HepG2 (cell line): ENCODE data around the gene WHAMM. TPM values are rescaled to one million over a fixed set of nuclear protein-coding genes. Genes with fewer than 3 reads are reported as not detected.
A peak's percentile ranks its signal among the peaks of the same experiment; 100 is the strongest.

Experiments
- ASH2L ChIP-seq: fragments of 300-600, 200-600 bp; sonication (generic); IDR thresholded peaks from 2 replicates; pipeline ENCODE4 v1.7.0; 2017; ENCODE audit warnings: low read depth, mild to moderate bottlenecking, moderate library complexity, mixed read lengths, low read length; ENCODE audit not compliant: insufficient read length
- BATF2 ChIP-seq: sonication (generic); formaldehyde crosslinking; IDR thresholded peaks from 2 replicates; pipeline ENCODE4 v1.8.0; 2022; ENCODE audit warnings: mild to moderate bottlenecking, missing genetic modification reagents, moderate library complexity
- CENPX ChIP-seq: sonication (generic); formaldehyde crosslinking; IDR thresholded peaks from 2 replicates; pipeline ENCODE4 v1.9.0; 2021; ENCODE audit warnings: mild to moderate bottlenecking, missing genetic modification reagents, moderate library complexity
- HDAC2 ChIP-seq: sonication (generic); formaldehyde crosslinking; IDR thresholded peaks from 2 replicates; pipeline ENCODE4 v1.4.0; 2020; ENCODE audit warnings: missing genetic modification reagents
- IKZF5 ChIP-seq: IDR thresholded peaks from 2 replicates; pipeline ENCODE4 v1.6.1; 2018; ENCODE audit warnings: missing genetic modification reagents, mild to moderate bottlenecking, missing compliant biosample characterization
- NR2F1 ChIP-seq, 2 experiments: fragments of 450-650 bp in 1 of 2; formaldehyde crosslinking in 1 of 2; IDR thresholded peaks; 2 replicates each; pipeline versions ENCODE4 v1.5.0 to v1.6.1; 2016 to 2020; ENCODE audit warnings: mild to moderate bottlenecking in 1 of 2, missing compliant biosample characterization in 1 of 2, missing genetic modification reagents in 1 of 2, moderate library complexity in 1 of 2
- RBM39 ChIP-seq: fragments of 200-400 bp; formaldehyde crosslinking; IDR thresholded peaks from one replicate; pipeline ENCODE4 v1.6.1; 2018; ENCODE audit warnings: antibody characterized with exemption, mild to moderate bottlenecking, low read depth, low read length; ENCODE audit not compliant: poor library complexity, severe bottlenecking
- TARDBP ChIP-seq: sonication (generic); formaldehyde crosslinking; IDR thresholded peaks from 2 replicates; pipeline ENCODE4 v1.8.0; 2022; ENCODE audit warnings: mild to moderate bottlenecking, missing genetic modification reagents
- TGIF2 ChIP-seq: IDR thresholded peaks from 2 replicates; pipeline ENCODE4 v1.6.1; 2016; ENCODE audit warnings: control low read depth, missing compliant biosample characterization
- UBTF ChIP-seq: sonication (generic); formaldehyde crosslinking; IDR thresholded peaks from 2 replicates; pipeline ENCODE4 v1.4.0; 2020; ENCODE audit warnings: mild to moderate bottlenecking, missing genetic modification reagents
- ZNF577 ChIP-seq: sonication (generic); formaldehyde crosslinking; IDR thresholded peaks from 2 replicates; pipeline ENCODE4 v1.4.0; 2020; ENCODE audit warnings: mild to moderate bottlenecking, low read depth, missing genetic modification reagents, borderline replicate concordance
- ZNF776 ChIP-seq: sonication (generic); formaldehyde crosslinking; IDR thresholded peaks from 2 replicates; pipeline ENCODE4 v1.4.0; 2020; ENCODE audit warnings: mild to moderate bottlenecking, missing genetic modification reagents
- ZSCAN9 ChIP-seq: IDR thresholded peaks from 2 replicates; pipeline ENCODE4 v1.6.1; 2016; ENCODE audit warnings: borderline replicate concordance
- polyA plus RNA-seq, 8 experiments: library from polyadenylated mRNA; depleted of rRNA in 3 of 8; stranded (reverse) in 7 of 8; unstranded in 1 of 8; fragments of >200 nt; fragmentation: Illumina TruSeq in 4 of 8; extraction: Trizol in 4 of 8; gene quantifications; 2 replicates each; pipeline versions ENCODE4 v1.2.1 to v1.2.3, GENCODE V29; 2011 to 2016; ENCODE audit warnings: low read depth in 4 of 8, missing spikeins in 1 of 8, mixed read lengths in 1 of 8; ENCODE audit not compliant: insufficient read depth in 1 of 8
- total RNA-seq, 5 experiments: library from RNA; depleted of rRNA; stranded (reverse); fragments of >200 nt; fragmentation: Illumina TruSeq; extraction: Trizol; gene quantifications; 2 replicates each; pipeline ENCODE4 v1.2.3, GENCODE V29; 2016; ENCODE audit warnings: low read depth in 1 of 5
- TF ChIP-seq, protein P1 (sequence below): sonication (generic); formaldehyde crosslinking; IDR thresholded peaks from 2 replicates; pipeline ENCODE4 v1.9.0; 2021; ENCODE audit warnings: missing genetic modification reagents, borderline replicate concordance
- TF ChIP-seq, protein P2 (sequence below): sonication (generic); formaldehyde crosslinking; IDR thresholded peaks from 2 replicates; pipeline ENCODE4 v1.4.0; 2020; ENCODE audit warnings: missing genetic modification reagents
- TF ChIP-seq, protein P3 (sequence below): sonication (generic); formaldehyde crosslinking; IDR thresholded peaks from 2 replicates; pipeline ENCODE4 v1.8.1; 2023; ENCODE audit warnings: mild to moderate bottlenecking, missing genetic modification reagents

WHAMM gene
- total and polyA plus RNA-seq, 2 of the 13 experiments (the other 11 are each of a cell fraction or from before 2014, with no cell fraction given) = 2.9 to 3.0 TPM

DNA sequence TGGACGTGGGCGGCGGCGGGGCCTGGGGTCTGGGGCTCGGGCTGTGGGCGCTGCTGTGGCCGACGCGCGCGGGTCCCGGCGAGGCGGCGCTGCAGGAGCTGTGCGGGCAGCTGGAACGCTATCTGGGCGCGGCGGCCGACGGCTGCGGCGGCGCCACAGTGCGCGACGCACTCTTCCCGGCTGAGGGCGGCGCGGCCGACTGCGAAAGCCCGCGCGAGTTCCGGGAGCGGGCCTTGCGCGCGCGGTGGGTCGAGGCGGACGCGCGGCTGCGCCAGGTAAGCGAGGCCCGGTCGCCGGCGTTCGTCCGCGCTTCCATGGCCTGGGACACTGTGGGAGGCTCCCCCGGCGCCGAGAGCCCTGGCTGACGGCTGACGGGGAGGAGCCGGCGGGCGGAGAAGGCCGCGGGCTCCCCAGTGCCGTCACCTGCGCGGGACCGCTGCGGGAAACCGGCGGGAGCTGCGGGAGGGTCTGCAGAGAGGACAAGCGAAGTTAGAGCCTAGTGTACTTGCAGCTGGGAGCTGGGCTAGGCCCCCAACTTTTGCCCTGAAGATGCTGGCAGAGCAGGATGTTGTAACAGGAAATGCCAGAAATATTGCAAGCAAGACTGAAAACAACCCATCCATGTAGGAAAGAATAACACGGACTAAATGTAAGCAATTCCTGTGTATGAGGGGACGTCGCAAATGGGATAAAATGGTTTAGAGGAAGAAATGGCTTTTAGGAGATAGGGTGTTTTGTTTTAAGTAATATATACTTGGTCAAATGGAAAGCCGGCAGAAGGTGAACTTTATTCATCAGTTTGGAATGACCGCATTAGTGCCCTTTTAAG is 847 bp downstream of the WHAMM start (continued):
- no peak for TF ChIP-seq IKZF5
- TF ChIP-seq UBTF (CRISPR knock-in tag) = peak; percentile 75
- TF ChIP-seq, protein P1, sequence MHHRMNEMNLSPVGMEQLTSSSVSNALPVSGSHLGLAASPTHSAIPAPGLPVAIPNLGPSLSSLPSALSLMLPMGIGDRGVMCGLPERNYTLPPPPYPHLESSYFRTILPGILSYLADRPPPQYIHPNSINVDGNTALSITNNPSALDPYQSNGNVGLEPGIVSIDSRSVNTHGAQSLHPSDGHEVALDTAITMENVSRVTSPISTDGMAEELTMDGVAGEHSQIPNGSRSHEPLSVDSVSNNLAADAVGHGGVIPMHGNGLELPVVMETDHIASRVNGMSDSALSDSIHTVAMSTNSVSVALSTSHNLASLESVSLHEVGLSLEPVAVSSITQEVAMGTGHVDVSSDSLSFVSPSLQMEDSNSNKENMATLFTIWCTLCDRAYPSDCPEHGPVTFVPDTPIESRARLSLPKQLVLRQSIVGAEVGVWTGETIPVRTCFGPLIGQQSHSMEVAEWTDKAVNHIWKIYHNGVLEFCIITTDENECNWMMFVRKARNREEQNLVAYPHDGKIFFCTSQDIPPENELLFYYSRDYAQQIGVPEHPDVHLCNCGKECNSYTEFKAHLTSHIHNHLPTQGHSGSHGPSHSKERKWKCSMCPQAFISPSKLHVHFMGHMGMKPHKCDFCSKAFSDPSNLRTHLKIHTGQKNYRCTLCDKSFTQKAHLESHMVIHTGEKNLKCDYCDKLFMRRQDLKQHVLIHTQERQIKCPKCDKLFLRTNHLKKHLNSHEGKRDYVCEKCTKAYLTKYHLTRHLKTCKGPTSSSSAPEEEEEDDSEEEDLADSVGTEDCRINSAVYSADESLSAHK (CRISPR knock-in tag) = no peak
- TF ChIP-seq, protein P2, sequence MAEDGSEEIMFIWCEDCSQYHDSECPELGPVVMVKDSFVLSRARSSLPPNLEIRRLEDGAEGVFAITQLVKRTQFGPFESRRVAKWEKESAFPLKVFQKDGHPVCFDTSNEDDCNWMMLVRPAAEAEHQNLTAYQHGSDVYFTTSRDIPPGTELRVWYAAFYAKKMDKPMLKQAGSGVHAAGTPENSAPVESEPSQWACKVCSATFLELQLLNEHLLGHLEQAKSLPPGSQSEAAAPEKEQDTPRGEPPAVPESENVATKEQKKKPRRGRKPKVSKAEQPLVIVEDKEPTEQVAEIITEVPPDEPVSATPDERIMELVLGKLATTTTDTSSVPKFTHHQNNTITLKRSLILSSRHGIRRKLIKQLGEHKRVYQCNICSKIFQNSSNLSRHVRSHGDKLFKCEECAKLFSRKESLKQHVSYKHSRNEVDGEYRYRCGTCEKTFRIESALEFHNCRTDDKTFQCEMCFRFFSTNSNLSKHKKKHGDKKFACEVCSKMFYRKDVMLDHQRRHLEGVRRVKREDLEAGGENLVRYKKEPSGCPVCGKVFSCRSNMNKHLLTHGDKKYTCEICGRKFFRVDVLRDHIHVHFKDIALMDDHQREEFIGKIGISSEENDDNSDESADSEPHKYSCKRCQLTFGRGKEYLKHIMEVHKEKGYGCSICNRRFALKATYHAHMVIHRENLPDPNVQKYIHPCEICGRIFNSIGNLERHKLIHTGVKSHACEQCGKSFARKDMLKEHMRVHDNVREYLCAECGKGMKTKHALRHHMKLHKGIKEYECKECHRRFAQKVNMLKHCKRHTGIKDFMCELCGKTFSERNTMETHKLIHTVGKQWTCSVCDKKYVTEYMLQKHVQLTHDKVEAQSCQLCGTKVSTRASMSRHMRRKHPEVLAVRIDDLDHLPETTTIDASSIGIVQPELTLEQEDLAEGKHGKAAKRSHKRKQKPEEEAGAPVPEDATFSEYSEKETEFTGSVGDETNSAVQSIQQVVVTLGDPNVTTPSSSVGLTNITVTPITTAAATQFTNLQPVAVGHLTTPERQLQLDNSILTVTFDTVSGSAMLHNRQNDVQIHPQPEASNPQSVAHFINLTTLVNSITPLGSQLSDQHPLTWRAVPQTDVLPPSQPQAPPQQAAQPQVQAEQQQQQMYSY (CRISPR knock-in tag) = 0 out of 2 replicates have a peak, but pooled peaks have one; percentile 10
- 0 out of 2 replicates have a peak, but pooled peaks have one; percentile 18 for TF ChIP-seq ZSCAN9 (CRISPR knock-in tag)
- TF ChIP-seq CENPX (CRISPR knock-in tag) = no peak
- TF ChIP-seq ZNF776 (CRISPR knock-in tag) = peak; percentile 8; the same call in 1 of the 2 replicates
- 0 out of 2 replicates have a peak, but pooled peaks have one; percentile 32 for TF ChIP-seq TARDBP (CRISPR knock-in tag)
- peak; percentile 75 for TF ChIP-seq ASH2L
- no peak for TF ChIP-seq ZNF577 (CRISPR knock-in tag)
- TF ChIP-seq, protein P3, sequence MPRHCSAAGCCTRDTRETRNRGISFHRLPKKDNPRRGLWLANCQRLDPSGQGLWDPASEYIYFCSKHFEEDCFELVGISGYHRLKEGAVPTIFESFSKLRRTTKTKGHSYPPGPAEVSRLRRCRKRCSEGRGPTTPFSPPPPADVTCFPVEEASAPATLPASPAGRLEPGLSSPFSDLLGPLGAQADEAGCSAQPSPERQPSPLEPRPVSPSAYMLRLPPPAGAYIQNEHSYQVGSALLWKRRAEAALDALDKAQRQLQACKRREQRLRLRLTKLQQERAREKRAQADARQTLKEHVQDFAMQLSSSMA = peak; percentile 69; the same call in 1 of the 2 replicates
- TF ChIP-seq NR2F1 (CRISPR knock-in tag; IDR thresholded peaks at IDR 0.05) = no peak
- no peak for TF ChIP-seq BATF2 (CRISPR knock-in tag)
- peak; percentile 1 for TF ChIP-seq RBM39
- TF ChIP-seq HDAC2 (CRISPR knock-in tag) = 0 out of 2 replicates have a peak, but pooled peaks have one; percentile 16
- TF ChIP-seq TGIF2 (CRISPR knock-in tag) = 0 out of 2 replicates have a peak, but pooled peaks have one; percentile 33
